Erythroblast (primary cell): ENCODE data around the gene LHPP.

ENCODE experiments used
- GATA1 ChIP-seq: IDR thresholded peaks from 2 replicates; pipeline ENCODE4 v1.6.1; 2011; ENCODE audit warnings: low read depth, mild to moderate bottlenecking, control low read depth, low read length, moderate library complexity
- POLR2A ChIP-seq: IDR thresholded peaks from 2 replicates; pipeline ENCODE4 v1.6.1; 2011; ENCODE audit warnings: mild to moderate bottlenecking, low read length

GRCh38 chr10:124605001-124605370, 143.4 kb downstream of the LHPP start:
- TF ChIP-seq POLR2A = no peak
- no peak for TF ChIP-seq GATA1
